Effector memory CD8-positive, alpha-beta T cell (primary cell): ENCODE measurements around the gene ETV6.
"Not testable (repeated sequence)": the region's sequence is repeated elsewhere in the genome, so short reads cannot be mapped to it uniquely, and the experiment has no call there.

Source experiments
- ATAC-seq: fragments of 150-1000 bp; cut with Tn5 transposase; replicated peaks from 2 replicates; pipeline ENCODE4 v1.10.0; 2021; ENCODE audit warnings: mild to moderate bottlenecking, moderate library complexity
- DNase-seq, 3 experiments: peaks; one replicate each; pipeline ENCODE4 v3.0.0; 2021
- H3K27ac Mint-ChIP-seq, 2 donors: one replicate each; pipeline ENCODE4 v1.8.0; 2022; ENCODE audit warnings: mild to moderate bottlenecking in 2 of 2, mixed read lengths in 2 of 2, moderate library complexity in 2 of 2
- H3K27me3 Mint-ChIP-seq, 2 donors: one replicate each; pipeline ENCODE4 v1.8.0; 2022; ENCODE audit warnings: mixed read lengths in 2 of 2
- H3K36me3 Mint-ChIP-seq: one replicate; pipeline ENCODE4 v1.8.0; 2022; ENCODE audit warnings: mild to moderate bottlenecking, moderate library complexity, mixed read lengths; ENCODE audit not compliant: insufficient read depth
- H3K4me1 Mint-ChIP-seq, 2 donors: one replicate each; pipeline ENCODE4 v1.8.0; 2022; ENCODE audit warnings: low read depth in 2 of 2, mixed read lengths in 2 of 2
- H3K4me3 Mint-ChIP-seq, 2 donors: one replicate each; pipeline ENCODE4 v1.8.0; 2022; ENCODE audit warnings: mild to moderate bottlenecking in 2 of 2, mixed read lengths in 2 of 2, moderate library complexity in 2 of 2
- H3K9me3 Mint-ChIP-seq, 2 donors: one replicate each; pipeline ENCODE4 v1.8.0; 2022; ENCODE audit warnings: mixed read lengths in 2 of 2

ETV6 gene

DNA sequence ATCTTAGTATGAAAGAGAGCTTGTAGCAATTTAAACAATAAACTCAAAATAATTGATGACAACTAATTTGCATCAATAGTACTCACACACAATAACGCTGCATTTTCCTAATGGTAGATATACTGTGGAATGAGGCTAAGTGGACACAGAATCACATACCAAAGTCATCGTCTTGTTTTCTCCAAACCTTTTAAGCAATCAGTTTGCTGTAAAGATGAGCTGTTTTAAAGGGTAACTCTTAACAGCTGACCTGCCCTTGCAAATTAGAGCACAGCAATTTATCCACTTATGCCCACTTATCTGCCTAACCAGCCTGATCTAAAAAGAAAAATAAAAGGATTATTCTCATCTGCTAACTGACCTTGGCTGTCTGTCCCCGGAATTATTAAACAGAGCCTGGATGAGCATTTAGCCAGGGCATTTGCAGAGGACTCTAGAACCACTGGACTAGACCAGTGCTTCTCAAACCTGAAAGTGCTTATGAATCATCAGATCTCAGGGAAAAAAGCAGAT lies 247.0 kb downstream of the ETV6 start:
- H3K36me3 Mint-ChIP-seq, result peaks cover 7% of the 10 kb centered on the region
- no peak overlapping the region for H3K4me3 Mint-ChIP-seq
- DNase-seq (no peak), ATAC-seq (no peak)
- H3K27me3 Mint-ChIP-seq, result no peaks in the 10 kb centered on the region
- H3K9me3 Mint-ChIP-seq, result no peaks in the 10 kb centered on the region
- H3K4me1 Mint-ChIP-seq, result peaks cover 4 to 13% of the 10 kb centered on the region in 2 donors
- H3K27ac Mint-ChIP-seq, result no peak overlapping the region

- H3K36me3 Mint-ChIP-seq, result peaks cover 3% of the 10 kb centered on the region
- H3K9me3 Mint-ChIP-seq, result no peaks in the 10 kb centered on the region
- no peak overlapping the region for H3K27ac Mint-ChIP-seq
- H3K27me3 Mint-ChIP-seq, result no peaks in the 10 kb centered on the region
- no peak for ATAC-seq
- DNase-seq, result no peak
- no peak overlapping the region for H3K4me3 Mint-ChIP-seq
- peaks cover 6 to 13% of the 10 kb centered on the region in 2 donors for H3K4me1 Mint-ChIP-seq
Observed at GRCh38 chr12:11897923-11898322, 248.4 kb downstream of the ETV6 start.

GRCh38 chr12:11901701-11902524 lies 252.4 kb downstream of the ETV6 start:
- no peak overlapping the region for H3K27ac Mint-ChIP-seq
- ATAC-seq, result no peak
- H3K4me3 Mint-ChIP-seq, result no peak overlapping the region
- H3K36me3 Mint-ChIP-seq, result peaks cover 3% of the 10 kb centered on the region
- H3K27me3 Mint-ChIP-seq, result peaks cover 0 to 24% of the 10 kb centered on the region in 2 donors
- DNase-seq, result no peak
- peaks cover 11 to 12% of the 10 kb centered on the region in 2 donors for H3K4me1 Mint-ChIP-seq
- H3K9me3 Mint-ChIP-seq, result no peaks in the 10 kb centered on the region

GRCh38 chr12:11902525-11902875 lies 253.0 kb downstream of the ETV6 start:
- no peaks in the 10 kb centered on the region for H3K9me3 Mint-ChIP-seq
- ATAC-seq (no peak), DNase-seq (no peak)
- H3K27me3 Mint-ChIP-seq, result peaks cover 0 to 24% of the 10 kb centered on the region in 2 donors
- H3K36me3 Mint-ChIP-seq, result peaks cover 3% of the 10 kb centered on the region
- H3K4me3 Mint-ChIP-seq, result no peak overlapping the region
- H3K27ac Mint-ChIP-seq, result no peak overlapping the region
- H3K4me1 Mint-ChIP-seq, result peaks cover 9 to 12% of the 10 kb centered on the region in 2 donors

DNA sequence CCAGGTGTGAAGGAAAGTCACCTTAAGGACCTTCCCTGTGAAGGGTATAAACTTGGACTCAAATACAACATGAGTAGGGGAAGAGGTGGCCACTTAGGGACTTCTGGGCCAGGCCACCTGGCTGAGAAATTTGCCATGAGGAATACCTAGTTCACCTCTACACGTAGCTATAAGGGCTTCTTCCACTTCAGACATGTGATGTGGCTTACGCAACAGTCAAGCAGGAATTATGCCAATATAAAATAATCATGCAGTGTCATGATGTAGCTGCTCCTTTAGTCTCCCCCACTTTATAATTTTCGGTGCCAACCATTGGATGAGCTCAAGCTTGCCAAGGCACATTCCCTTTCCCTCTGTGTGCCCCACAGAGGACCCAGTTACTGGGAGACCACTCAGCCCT lies 254.7 kb downstream of the ETV6 start:
- H3K4me3 Mint-ChIP-seq, result no peak overlapping the region
- peaks cover 9 to 12% of the 10 kb centered on the region in 2 donors for H3K4me1 Mint-ChIP-seq
- H3K36me3 Mint-ChIP-seq, result peaks cover 3% of the 10 kb centered on the region
- no peak overlapping the region for H3K27ac Mint-ChIP-seq
- H3K27me3 Mint-ChIP-seq, result peaks cover 0 to 36% of the 10 kb centered on the region in 2 donors
- no peaks in the 10 kb centered on the region for H3K9me3 Mint-ChIP-seq
- no peak for ATAC-seq
- no peak for DNase-seq

GRCh38 chr12:11905534-11905933 lies 256.1 kb downstream of the ETV6 start:
- ATAC-seq (no peak), DNase-seq (no peak)
- Mint-ChIP-seq H3K36me3 (peaks cover 3% of the 10 kb centered on the region), H3K27me3 (peaks cover 0 to 39% of the 10 kb centered on the region in 2 donors), H3K4me3 (no peak overlapping the region), H3K4me1 (peaks cover 9 to 12% of the 10 kb centered on the region in 2 donors), H3K9me3 (no peaks in the 10 kb centered on the region), H3K27ac (no peak overlapping the region)

- no peak for DNase-seq
- no peak for ATAC-seq
- Mint-ChIP-seq H3K4me3 (no peak overlapping the region), H3K27ac (no peak overlapping the region), H3K4me1 (peaks cover 9 to 12% of the 10 kb centered on the region in 2 donors), H3K9me3 (no peaks in the 10 kb centered on the region), H3K27me3 (peaks cover 0 to 39% of the 10 kb centered on the region in 2 donors), H3K36me3 (peaks cover 3% of the 10 kb centered on the region)
Observed at GRCh38 chr12:11906286-11906935, 256.9 kb downstream of the ETV6 start.

- H3K27ac Mint-ChIP-seq, result no peak overlapping the region
- no peak for DNase-seq
- peaks cover 0 to 44% of the 10 kb centered on the region in 2 donors for H3K27me3 Mint-ChIP-seq
- no peak for ATAC-seq
- H3K4me1 Mint-ChIP-seq, result peaks cover 7 to 12% of the 10 kb centered on the region in 2 donors
- H3K9me3 Mint-ChIP-seq, result no peaks in the 10 kb centered on the region
- H3K36me3 Mint-ChIP-seq, result peaks cover 3% of the 10 kb centered on the region
- H3K4me3 Mint-ChIP-seq, result no peak overlapping the region
Observed at GRCh38 chr12:11907625-11908024, 258.2 kb downstream of the ETV6 start.

DNA sequence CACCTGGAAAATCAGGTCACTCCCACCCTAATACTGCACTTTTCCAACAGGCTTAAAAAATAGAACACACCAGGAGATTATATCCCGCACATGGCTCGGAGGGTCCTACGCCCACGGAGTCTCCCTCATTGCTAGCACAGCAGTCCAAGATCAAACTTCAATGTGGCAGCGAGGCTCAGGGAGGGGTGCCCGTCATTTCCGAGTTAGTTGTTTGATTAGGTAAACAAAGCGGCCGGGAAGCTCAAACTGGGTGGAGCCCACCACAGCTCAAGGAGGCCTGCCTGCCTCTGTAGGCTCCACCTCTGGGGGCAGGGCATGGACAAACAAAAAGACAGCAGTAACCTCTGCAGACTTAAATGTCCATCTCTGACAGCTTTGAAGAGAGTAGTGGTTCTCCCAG lies 259.9 kb downstream of the ETV6 start:
- DNase-seq, ATAC-seq, H3K4me3 Mint-ChIP-seq: not testable (repeated sequence)

DNA sequence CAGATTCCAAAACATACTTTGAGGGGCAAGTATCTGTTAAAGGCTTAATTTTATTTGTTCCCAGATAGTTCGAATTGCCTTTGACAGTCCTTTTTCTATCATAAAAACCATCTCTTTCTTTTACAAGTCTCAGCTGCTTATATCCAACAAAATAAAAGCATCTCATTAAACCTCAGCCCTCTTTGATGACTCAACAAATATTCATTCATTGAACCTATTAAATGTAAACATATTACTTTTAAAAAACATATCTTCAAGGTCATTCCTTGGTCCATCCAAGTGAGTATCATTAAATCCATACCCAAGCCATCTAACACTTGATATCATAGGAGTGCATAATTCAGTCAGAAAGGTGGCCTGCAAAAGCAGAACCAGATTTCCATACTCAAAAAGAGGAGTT lies 266.6 kb downstream of the ETV6 start:
- H3K4me1 Mint-ChIP-seq, result peaks cover 0 to 1% of the 10 kb centered on the region in 2 donors
- no peak overlapping the region for H3K27ac Mint-ChIP-seq
- peaks cover 0 to 21% of the 10 kb centered on the region in 2 donors for H3K27me3 Mint-ChIP-seq

More for the DNA sequence above, 259.9 kb downstream of the ETV6 start:
- H3K36me3 Mint-ChIP-seq, H3K27ac Mint-ChIP-seq, H3K9me3 Mint-ChIP-seq: not testable (repeated sequence)
- Mint-ChIP-seq H3K27me3 (peaks cover 0 to 35% of the 10 kb centered on the region in 2 donors), H3K4me1 (peaks cover 7 to 12% of the 10 kb centered on the region in 2 donors)

DNA sequence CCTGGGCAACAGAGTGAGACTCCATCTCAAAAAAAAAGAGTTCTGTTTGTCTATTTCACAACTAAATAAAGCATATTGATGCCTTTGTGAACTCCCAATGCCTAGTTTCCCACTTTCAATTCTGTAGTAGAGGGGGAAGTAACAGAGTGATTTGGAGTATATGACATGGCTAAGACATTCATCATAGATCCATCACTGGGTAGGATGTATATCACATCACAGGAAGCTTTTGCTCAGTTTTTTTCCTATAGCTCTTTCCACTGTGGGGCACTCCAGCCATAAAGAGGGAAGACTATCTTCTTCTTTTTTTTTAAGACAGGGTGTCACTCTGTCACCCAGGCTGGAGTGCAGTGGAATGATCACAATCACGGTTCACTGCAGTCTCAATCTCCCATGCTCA lies 267.3 kb downstream of the ETV6 start:
- H3K4me3 Mint-ChIP-seq, result no peak overlapping the region
- H3K9me3 Mint-ChIP-seq, result no peaks in the 10 kb centered on the region
- H3K27ac Mint-ChIP-seq, result no peak overlapping the region
- ATAC-seq (no peak), DNase-seq (no peak)
- peaks cover 2% of the 10 kb centered on the region for H3K36me3 Mint-ChIP-seq
- peaks cover 3 to 28% of the 10 kb centered on the region in 2 donors for H3K27me3 Mint-ChIP-seq
- peaks cover 0 to 1% of the 10 kb centered on the region in 2 donors for H3K4me1 Mint-ChIP-seq

More for the DNA sequence above, 266.6 kb downstream of the ETV6 start:
- Mint-ChIP-seq H3K36me3 (peaks cover 2% of the 10 kb centered on the region), H3K9me3 (no peaks in the 10 kb centered on the region), H3K4me3 (no peak overlapping the region)
- ATAC-seq (no peak), DNase-seq (no peak)

DNA sequence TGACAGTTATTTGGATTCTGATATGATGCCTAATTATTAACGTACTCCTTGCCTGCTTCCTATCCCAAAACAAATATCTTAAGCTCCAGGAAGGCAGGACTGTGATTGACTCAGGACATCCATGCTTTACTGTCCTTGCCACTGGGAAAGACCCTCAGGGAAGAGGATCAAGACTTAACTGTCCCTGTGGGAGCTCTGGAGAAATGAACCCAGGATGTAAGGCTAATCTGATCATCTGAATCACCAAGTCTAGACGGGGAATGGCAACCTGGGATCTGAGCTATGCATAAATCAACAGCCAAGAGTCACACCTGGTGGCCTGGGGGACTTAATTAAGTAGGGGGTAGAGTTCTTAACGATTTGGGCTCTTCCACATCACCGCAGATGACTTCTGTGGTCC lies 268.0 kb downstream of the ETV6 start:
- Mint-ChIP-seq H3K36me3 (peaks cover 2% of the 10 kb centered on the region), H3K27ac (peak overlapping the region in 1 of 2 donors; percentile 59), H3K4me3 (no peak overlapping the region), H3K9me3 (no peaks in the 10 kb centered on the region), H3K27me3 (peaks cover 10 to 28% of the 10 kb centered on the region in 2 donors), H3K4me1 (peaks cover 0 to 1% of the 10 kb centered on the region in 2 donors)
- ATAC-seq (no peak), DNase-seq (no peak)

DNA sequence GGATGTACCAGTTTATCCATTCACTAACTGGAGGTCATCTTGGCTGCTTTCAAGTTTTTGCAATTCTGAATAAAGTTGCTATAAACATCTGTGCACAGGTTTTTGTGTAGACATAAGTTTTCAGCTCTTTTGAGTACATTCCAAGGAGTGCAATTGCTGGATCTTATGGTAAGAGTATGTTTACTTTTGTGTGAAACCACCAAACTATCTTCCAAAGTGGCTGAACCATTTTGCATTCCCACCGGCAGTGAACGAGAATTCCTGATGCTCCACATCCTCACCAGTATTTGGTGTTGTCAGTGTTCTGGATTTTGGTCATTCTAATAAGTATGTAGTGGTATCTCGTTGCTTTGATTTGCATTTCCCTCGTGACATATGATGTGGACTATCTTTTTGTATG lies 270.8 kb downstream of the ETV6 start:
- H3K4me3 Mint-ChIP-seq, result no peak overlapping the region
- H3K9me3 Mint-ChIP-seq, result no peaks in the 10 kb centered on the region
- peaks cover 0 to 1% of the 10 kb centered on the region in 2 donors for H3K4me1 Mint-ChIP-seq
- no peak overlapping the region for H3K27ac Mint-ChIP-seq
- peaks cover 18 to 28% of the 10 kb centered on the region in 2 donors for H3K27me3 Mint-ChIP-seq
- peaks cover 2% of the 10 kb centered on the region for H3K36me3 Mint-ChIP-seq
- DNase-seq (no peak), ATAC-seq (no peak)

GRCh38 chr12:11922361-11922760 lies 272.9 kb downstream of the ETV6 start:
- DNase-seq (no peak), ATAC-seq (no peak)
- Mint-ChIP-seq H3K4me3 (no peak overlapping the region), H3K27me3 (peaks cover 18 to 27% of the 10 kb centered on the region in 2 donors), H3K36me3 (peaks cover 2% of the 10 kb centered on the region), H3K9me3 (no peaks in the 10 kb centered on the region), H3K4me1 (peaks cover 0 to 1% of the 10 kb centered on the region in 2 donors), H3K27ac (no peak overlapping the region)
